Measurements from ENCODE around the gene GTF3C4.
"Not testable (repeated sequence)": the region's sequence is repeated elsewhere in the genome, so short reads cannot be mapped to it uniquely, and the experiment has no call there.

GRCh38 chr9:132718381-132718928 lies 48.2 kb downstream of the GTF3C4 start:
- not testable (repeated sequence) for TF ChIP-seq POLR2AphosphoS5, CTCF (IDR thresholded peaks at IDR 0.05)
